Measurements from ENCODE around the gene SF3B5.
"Not testable (repeated sequence)": the region's sequence is repeated elsewhere in the genome, so short reads cannot be mapped to it uniquely, and the experiment has no call there.

SF3B5 gene

DNA sequence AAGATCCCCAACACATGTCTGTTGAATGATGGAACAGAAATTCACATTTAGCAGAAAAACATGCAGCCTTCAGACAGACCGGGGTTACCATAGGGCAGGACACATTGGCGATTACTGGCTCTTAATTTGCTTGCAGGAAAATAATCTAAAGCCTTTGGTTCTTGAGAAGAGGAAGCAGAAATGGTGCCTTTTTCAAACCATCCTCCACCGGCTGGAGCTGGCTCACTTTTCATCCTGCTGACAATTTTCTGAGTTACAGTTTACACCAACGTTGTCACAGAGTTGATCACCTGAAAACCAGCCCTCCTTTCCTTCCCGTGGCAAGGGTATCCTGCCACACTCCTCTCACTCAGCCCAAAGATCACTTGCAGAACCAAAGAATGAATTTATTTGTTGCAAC is 32.6 kb downstream of the SF3B5 start:
- DNase-seq = no peak

DNA sequence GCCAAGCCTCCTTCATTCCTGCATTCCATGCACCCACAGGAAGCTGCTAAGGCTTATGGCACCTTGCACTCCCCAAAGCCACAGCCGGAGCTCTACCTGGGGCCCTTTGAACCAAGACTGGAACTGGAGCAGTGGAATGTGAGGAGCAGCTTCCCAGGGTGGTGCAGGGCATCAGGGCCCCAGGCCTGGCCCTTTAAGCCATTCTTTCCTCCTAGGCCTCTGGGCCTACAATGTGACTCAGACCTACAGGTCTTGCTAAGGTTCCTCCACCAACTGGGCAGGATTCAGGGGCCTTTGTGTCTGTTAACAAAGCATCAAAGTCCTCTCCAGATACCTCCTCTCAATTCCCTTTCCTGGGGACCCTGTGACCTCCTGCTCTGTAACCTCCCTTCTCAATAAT is 36.2 kb downstream of the SF3B5 start:
- DNase-seq = no peak

DNA sequence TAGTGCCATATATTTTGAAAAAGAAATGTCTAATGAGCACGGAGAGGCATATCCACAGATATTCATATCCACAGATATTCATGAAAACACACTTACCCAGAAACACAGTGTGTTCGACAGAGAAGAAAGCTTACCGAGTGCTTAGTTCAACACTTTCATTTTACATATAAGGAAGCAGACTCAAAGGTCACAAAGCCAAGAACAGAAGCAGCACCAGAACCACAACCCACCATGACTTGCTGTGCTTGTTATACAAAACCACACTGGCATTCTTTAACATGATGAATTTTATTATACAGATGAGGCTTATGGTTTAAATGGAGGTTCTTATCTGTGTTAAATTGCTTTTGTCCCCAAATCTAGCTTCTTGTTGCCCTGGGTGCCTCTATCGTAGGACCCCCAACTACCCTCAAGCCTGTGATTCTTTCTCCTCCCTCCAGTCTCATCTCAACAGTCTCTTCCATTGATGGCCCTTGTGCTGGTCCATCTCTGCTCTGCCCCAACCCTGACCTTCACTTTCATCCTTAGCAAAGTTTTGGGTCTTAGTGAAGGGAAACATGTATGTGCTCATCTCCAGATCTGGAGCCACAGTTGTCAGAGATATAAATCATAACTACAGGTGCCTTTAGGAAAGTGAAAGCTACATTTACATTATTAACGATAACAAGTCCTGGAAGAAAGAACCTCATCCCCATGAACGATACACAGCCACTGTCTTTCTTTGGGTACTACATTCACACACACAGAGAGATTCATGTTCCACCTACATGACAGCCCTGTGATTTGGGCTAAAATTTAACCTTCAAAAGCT is 40.0 kb downstream of the SF3B5 start:
- DNase-seq = peak; percentile 47

DNA sequence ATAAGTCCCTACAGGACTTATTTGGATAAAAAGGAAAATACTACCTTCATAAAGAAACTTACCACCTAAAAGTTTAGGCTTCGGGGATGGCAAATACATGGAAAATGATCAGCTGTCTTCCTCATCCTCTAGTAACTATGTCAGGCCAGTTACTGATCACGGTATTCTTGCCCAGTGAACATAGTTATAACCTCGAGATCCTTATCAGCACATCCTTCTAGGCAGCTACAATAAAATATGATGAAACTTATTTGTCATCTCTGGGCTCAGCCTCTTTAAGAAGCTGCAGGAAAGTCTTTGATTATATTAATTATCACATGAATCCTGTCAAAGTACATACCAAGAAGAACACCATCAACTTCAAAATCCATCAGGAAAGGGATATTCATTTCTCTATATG is 41.8 kb downstream of the SF3B5 start:
- DNase-seq = no peak

DNA sequence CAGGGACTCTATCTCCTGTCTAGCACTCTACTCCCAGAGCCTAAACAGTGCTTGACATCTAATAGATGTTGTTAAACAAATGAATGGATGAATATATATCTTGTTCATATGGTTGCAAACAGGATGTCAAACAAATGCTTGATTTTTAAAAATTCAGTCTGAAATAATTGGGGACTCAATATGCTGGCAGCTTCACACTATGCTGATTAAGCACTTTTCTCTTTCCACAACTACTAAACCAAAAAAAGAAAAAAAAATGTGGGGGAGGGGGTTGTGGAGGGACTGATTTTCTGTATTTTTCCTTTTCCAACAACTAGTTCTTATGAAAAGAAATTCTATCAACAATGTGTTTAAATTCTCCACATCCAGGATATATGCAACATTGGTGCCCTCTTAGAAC is 42.9 kb downstream of the SF3B5 start:
- no peak for DNase-seq

DNA sequence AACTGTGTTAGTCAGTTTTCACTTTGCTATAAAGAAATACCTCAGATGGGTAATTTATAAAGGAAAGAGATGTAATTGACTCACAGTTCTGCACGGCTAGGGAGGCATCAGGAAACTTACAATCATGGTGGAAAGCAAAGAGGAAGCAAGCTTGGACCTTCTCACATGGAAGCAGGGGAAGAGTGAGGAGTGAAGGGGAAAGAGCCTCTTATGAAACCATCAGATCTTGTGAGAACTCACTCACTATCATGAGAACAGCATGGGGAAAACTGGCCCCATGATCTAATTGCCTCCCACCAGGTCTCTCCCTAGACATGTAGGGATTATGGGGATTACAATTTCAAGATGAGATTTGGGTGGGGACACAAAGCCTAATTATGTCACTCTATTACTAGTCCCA is 46.0 kb downstream of the SF3B5 start:
- DNase-seq = no peak

DNA sequence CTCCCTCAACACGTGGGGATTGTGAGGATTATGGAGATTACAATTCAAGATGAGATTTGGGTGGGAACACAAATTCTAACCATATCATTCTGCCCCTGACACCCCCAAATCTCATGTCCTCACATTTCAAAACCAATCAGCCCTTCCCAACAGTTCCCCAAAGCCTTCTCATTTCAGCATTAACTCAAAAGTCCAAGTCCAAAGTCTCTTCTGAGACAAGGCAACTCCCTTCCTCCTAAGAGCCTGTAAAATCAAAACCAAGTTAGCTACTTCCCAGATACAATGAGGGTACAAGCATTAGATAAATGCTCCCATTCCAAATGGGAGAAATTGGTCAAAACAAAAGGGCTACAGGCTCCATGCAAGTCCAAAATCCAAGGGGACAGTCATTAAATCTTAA is 47.7 kb downstream of the SF3B5 start:
- no peak for DNase-seq

DNA sequence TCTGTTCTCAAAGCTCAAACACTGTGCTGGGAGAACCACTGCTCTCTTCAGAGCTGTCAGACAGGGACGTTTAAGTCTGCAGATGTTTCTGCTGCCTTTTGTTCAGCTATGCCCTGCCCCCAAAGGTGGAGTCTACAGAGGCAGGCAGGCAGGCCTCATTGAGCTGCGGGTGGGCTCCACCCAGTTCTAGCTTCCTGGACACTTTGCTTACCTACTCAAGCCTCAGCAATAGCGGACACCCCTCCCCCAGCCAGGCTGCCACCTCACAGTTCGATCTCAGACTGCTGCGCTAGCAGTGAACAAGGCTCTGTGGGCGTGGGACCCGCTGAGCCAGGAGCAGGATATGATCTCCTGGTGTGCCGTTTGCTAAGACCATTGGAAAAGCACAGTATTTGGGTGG is 48.7 kb downstream of the SF3B5 start:
- DNase-seq = not testable (repeated sequence)

DNA sequence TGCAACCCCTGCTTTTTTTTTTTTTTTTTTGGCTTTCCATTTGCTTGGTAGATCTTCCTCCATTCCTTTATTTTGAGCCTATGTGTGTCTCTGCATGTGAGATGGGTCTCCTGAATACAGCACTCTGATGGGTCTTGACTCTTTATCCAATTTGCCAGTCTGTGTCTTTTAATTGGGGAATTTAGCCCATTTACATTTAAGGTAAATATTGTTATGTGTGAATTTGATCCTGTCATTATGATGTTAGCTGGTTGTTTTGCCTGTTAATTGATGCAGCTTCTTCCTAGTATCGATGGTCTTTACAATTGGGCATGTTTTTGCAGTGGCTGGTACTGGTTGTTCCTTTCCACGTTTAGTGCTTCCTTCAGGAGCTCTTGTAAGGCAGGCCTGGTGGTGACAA is 50.4 kb downstream of the SF3B5 start:
- not testable (repeated sequence) for DNase-seq

Measured in activated naive CD4-positive, alpha-beta T cell treated with Interleukin-2 at 50 U/mL for 16 hours (primary cell).